ENCODE results near the gene RBM4B. TPM values are rescaled to one million over a fixed set of nuclear protein-coding genes. Genes with fewer than 3 reads are reported as not detected.
A peak's percentile ranks its signal among the peaks of the same experiment; 100 is the strongest.

Gene RBM4B
- 25.6 and 25.8 TPM in 2 replicates for total RNA-seq (2016; rRNA removed; fragmentation: Illumina TruSeq; extraction: Trizol)
- total RNA-seq (2016; cell fraction: cytosol; rRNA removed; fragmentation: Illumina TruSeq; extraction: Trizol; ENCODE audit: low read depth) = 11.1 and 13.0 TPM in 2 replicates
- 24.9 and 27.1 TPM in 2 replicates for total RNA-seq (2016; cell fraction: insoluble cytoplasmic fraction; rRNA removed; fragmentation: Illumina TruSeq; extraction: Trizol)
- 16.5 and 17.7 TPM in 2 replicates for total RNA-seq (2016; cell fraction: membrane; rRNA removed; fragmentation: Illumina TruSeq; extraction: Trizol)
- total RNA-seq (2016; cell fraction: nucleus; rRNA removed; fragmentation: Illumina TruSeq; extraction: Trizol) = 21.3 and 26.1 TPM in 2 replicates
- polyA plus RNA-seq (2011; rRNA removed) = 32.4 and 33.5 TPM in 2 replicates
- 19.2 and 24.1 TPM in 2 replicates for polyA plus RNA-seq (2011; cell fraction: cytosol; rRNA removed)
- polyA plus RNA-seq (2011; cell fraction: nucleus; rRNA removed) = 51.7 and 54.9 TPM in 2 replicates
- 18.3 and 24.4 TPM in 2 replicates for polyA plus RNA-seq (2012)
- polyA plus RNA-seq (2016; cell fraction: cytosol; fragmentation: Illumina TruSeq; extraction: Trizol; ENCODE audit: low read depth) = 4.8 and 5.2 TPM in 2 replicates
- polyA plus RNA-seq (2016; cell fraction: insoluble cytoplasmic fraction; fragmentation: Illumina TruSeq; extraction: Trizol; ENCODE audit: low read depth) = 28.7 and 29.9 TPM in 2 replicates
- polyA plus RNA-seq (2016; cell fraction: membrane; fragmentation: Illumina TruSeq; extraction: Trizol; ENCODE audit: low read depth) = 7.3 and 10.0 TPM in 2 replicates
- polyA plus RNA-seq (2016; cell fraction: nucleus; fragmentation: Illumina TruSeq; extraction: Trizol; ENCODE audit: insufficient read depth, low read depth) = 43.3 and 48.3 TPM in 2 replicates
- 19.7 and 31.4 TPM in 2 replicates for polyA minus RNA-seq (2011; rRNA and poly(A)+ RNA removed; ENCODE audit: low replicate concordance)
- 7.9 and 9.7 TPM in 2 replicates for polyA minus RNA-seq (2011; cell fraction: cytosol; rRNA and poly(A)+ RNA removed)
- polyA minus RNA-seq (2011; cell fraction: nucleus; rRNA and poly(A)+ RNA removed) = 39.4 and 40.9 TPM in 2 replicates
- Bru-seq, nascent RNA = percentile 80 among the genes with signal in this experiment
- BruChase-seq, experiment 1, labeled RNA remaining after a 6-hour chase = percentile 72 among the genes with signal in this experiment
- percentile 79 among the genes with signal in this experiment for BruChase-seq, experiment 2, labeled RNA remaining after a 2-hour chase
- long read RNA-seq, experiment 1, transcript RBM4B-201 (4 exons, 1,840 nt) = major isoform, 20 of 31 reads
- long read RNA-seq, experiment 1, transcript RBM4B-206 (2 exons, 1,646 nt) = minor isoform, 5 of 31 reads
- long read RNA-seq, experiment 1, partial matches to known transcripts = 4 of 31 reads
- long read RNA-seq, experiment 1, other reads (novel, unspliced or antisense) = 2 of 31 reads
- long read RNA-seq, experiment 2, transcript RBM4B-206 (2 exons, 1,646 nt) = minor isoform, 7 of 39 reads
- long read RNA-seq, experiment 2, transcript RBM4B-201 (4 exons, 1,840 nt) = major isoform, 18 of 39 reads
- long read RNA-seq, experiment 2, partial matches to known transcripts = 4 of 39 reads
- long read RNA-seq, experiment 2, other reads (novel, unspliced or antisense) = 9 of 39 reads

- Histone ChIP-seq H3K27me3 (ENCODE audit: control insufficient read depth in 1 of 2, insufficient read depth in 2 of 2, low read length in 2 of 2) (no peaks in the 10 kb centered on the region; a peak in 1 of 5 replicates), H2AFZ (ENCODE audit: low read length) (peak within 1 kb of the TSS; percentile 55), H3K4me3 (replicated peaks in 1 of 3; ENCODE audit: insufficient read depth in 1 of 3, low read depth in 2 of 3, low read length in 3 of 3) (peak within 1 kb of the TSS; percentile 60 to 83 (median 82)), H3K27ac (ENCODE audit: extremely low read length, insufficient read depth, low read length) (peak within 1 kb of the TSS; percentile 87), H4K20me1 (ENCODE audit: insufficient read depth, low read length) (peaks cover 2% of the 10 kb centered on the region; the same call in 1 of the 2 replicates), H3K9ac (ENCODE audit: insufficient read depth, low read depth, low read length) (peak within 1 kb of the TSS; percentile 81), H3K79me2 (ENCODE audit: insufficient read depth, low read length) (peaks cover 36% of the 10 kb centered on the region), H3K36me3 (replicated peaks in 1 of 2; ENCODE audit: control insufficient read depth in 1 of 2, insufficient read depth in 2 of 2, low read length in 2 of 2) (peaks cover 1 to 4% of the 10 kb centered on the region in 2 experiments; a peak in 1 of 5 replicates), H3K4me2 (ENCODE audit: low read depth, low read length) (peak within 1 kb of the TSS; percentile 100), H3K9me3 (ENCODE audit: low read length) (no peaks in the 10 kb centered on the region), H3K4me1 (ENCODE audit: insufficient read depth, low read length) (peaks cover 40% of the 10 kb centered on the region)
- DNase-seq (ENCODE audit: low spot score) = peak; percentile 93
- ChIA-PET CTCF (ENCODE audit: low intra/inter-chr PET ratio, low total read pairs) (interaction anchor here (1.2 to 3.0 kb wide), 4 partner anchors 98 to 269 kb away, joined by 3 to 34 read pairs (median 16); partner anchors contain the start of gene MRPL11), POLR2A (interaction anchor here (0.7 to 3.1 kb wide), 30 partner anchors 11 to 408 kb away, joined by 3 to 52 read pairs (median 7); partner anchors contain the start of genes ACTN3, BBS1, CCDC87 and CCS)
- FAIRE-seq = peak; percentile 81
- intact Hi-C loops (cut with micrococcal nuclease; ENCODE audit: unreplicated experiment) = loop anchor here (1.0 to 5.0 kb wide), 4 partner anchors 85 to 277 kb away; partner anchors contain the start of genes CCDC87 and CCS
- WGBS (ENCODE audit: low lambda C conversion rate) = under 1% methylated on average over 31 of the region's 61 CpGs
- in situ Hi-C loops (cut with HindIII; ENCODE audit: extremely low pct_ligation_motif_present, low pct_unique_long_range_greater_than_20kb) = no loop called here
- ATAC-seq = peak; percentile 96
- no TSS peak for BruUV-seq (replicated peaks)
- TF ChIP-seq NFE2L2 (IDR thresholded peaks at IDR 0.05; ENCODE audit: low read length) (no peak), ATF5 (CRISPR knock-in tag; IDR thresholded peaks at IDR 0.05; ENCODE audit: low read depth) (no peak), ZBTB49 (CRISPR knock-in tag; IDR thresholded peaks at IDR 0.05; ENCODE audit: borderline replicate concordance) (no peak), NR1H2 (CRISPR knock-in tag; IDR thresholded peaks at IDR 0.05; ENCODE audit: borderline replicate concordance, low read depth) (no peak), ZNF558 (CRISPR knock-in tag; IDR thresholded peaks at IDR 0.05; ENCODE audit: borderline replicate concordance) (no peak; the same call in 1 of the 2 replicates), PHF21A (CRISPR knock-in tag; IDR thresholded peaks at IDR 0.05) (peak; percentile 27; the same call in 1 of the 2 replicates), ZMYM3 (CRISPR knock-in tag; IDR thresholded peaks at IDR 0.05) (no peak), GATAD1 (CRISPR knock-in tag; IDR thresholded peaks at IDR 0.05) (peak; percentile 82), SMARCC2 (IDR thresholded peaks at IDR 0.05) (no peak), ELF3 (CRISPR knock-in tag; IDR thresholded peaks at IDR 0.05) (peak; percentile 55)
Measured at GRCh38 chr11:66677599-66678375, at the start of gene RBM4B. TSS of gene RBM4B (minus strand) at chr11:66677887. CDS start at chr11:66677079, 808 bp downstream.

Data from HepG2 (cell line).